DOHH2 (cell line): ENCODE measurements around the gene MNT.

Source experiments
- H3F3A ChIP-seq: fragments of 200-600 bp; sonication (generic), shearing (Covaris generic); 2 replicates; pipeline ENCODE4 v1.6.0; 2016; ENCODE audit warnings: antibody characterized with exemption, mild to moderate bottlenecking; ENCODE audit not compliant: control insufficient read depth, insufficient read depth
- H3K27ac ChIP-seq: fragments of 200-600 bp; sonication (generic); 2 replicates; pipeline ENCODE4 v1.5.1; 2014; ENCODE audit warnings: low read depth, mild to moderate bottlenecking, low read length, moderate library complexity
- H3K27me3 ChIP-seq: fragments of 200-600 bp; sonication (generic); 2 replicates; pipeline ENCODE4 v1.6.1; 2014; ENCODE audit warnings: mild to moderate bottlenecking, low read length, mixed read lengths; ENCODE audit not compliant: control insufficient read depth
- H3K36me3 ChIP-seq: fragments of 200-600 bp; sonication (generic); 2 replicates; pipeline ENCODE4 v1.6.1; 2014; ENCODE audit warnings: mild to moderate bottlenecking, low read length, moderate library complexity, mixed read lengths; ENCODE audit not compliant: control insufficient read depth
- H3K4me1 ChIP-seq: fragments of 200-600 bp; sonication (generic); 2 replicates; pipeline ENCODE4 v1.6.1; 2014; ENCODE audit warnings: mild to moderate bottlenecking, low read length, mixed read lengths; ENCODE audit not compliant: control insufficient read depth
- H3K4me2 ChIP-seq: fragments of 200-600 bp; sonication (generic); 2 replicates; pipeline ENCODE4 v1.6.0; 2014; ENCODE audit warnings: mild to moderate bottlenecking, low read length, moderate library complexity
- H3K4me3 ChIP-seq: fragments of 200-600 bp; sonication (generic); 2 replicates; pipeline ENCODE4 v1.5.1; 2014; ENCODE audit warnings: mild to moderate bottlenecking, low read length, mixed read lengths
- H3K79me2 ChIP-seq: fragments of 200-600 bp; sonication (generic); 2 replicates; pipeline ENCODE4 v1.6.1; 2014; ENCODE audit warnings: mild to moderate bottlenecking, low read length, mixed read lengths; ENCODE audit not compliant: control insufficient read depth
- H3K9me2 ChIP-seq: fragments of 200-600 bp; sonication (generic); replicated peaks from 2 replicates; pipeline ENCODE4 v1.6.1; 2014; ENCODE audit warnings: mild to moderate bottlenecking, low read length, mixed read lengths; ENCODE audit not compliant: control insufficient read depth
- H3K9me3 ChIP-seq: fragments of 200-600 bp; sonication (generic); 2 replicates; pipeline ENCODE4 v1.6.1; 2014; ENCODE audit warnings: antibody characterized with exemption, low read length, mixed read lengths; ENCODE audit not compliant: control insufficient read depth, insufficient read depth
- H4K20me1 ChIP-seq: fragments of 200-600 bp; sonication (generic); 2 replicates; pipeline ENCODE4 v1.6.0; 2014; ENCODE audit warnings: low read depth, mild to moderate bottlenecking, antibody characterized with exemption, low read length, moderate library complexity; ENCODE audit not compliant: control insufficient read depth, insufficient read depth
- CTCF ChIP-seq: fragments of 200-600 bp; sonication (generic); IDR thresholded peaks from one replicate; pipeline ENCODE4 v1.5.1; 2014; ENCODE audit warnings: antibody characterized with exemption, mild to moderate bottlenecking, low read depth, low read length; ENCODE audit not compliant: poor library complexity, severe bottlenecking
- EZH2phosphoT487 ChIP-seq: fragments of 200-600 bp; sonication (generic); IDR thresholded peaks from 2 replicates; pipeline ENCODE4 v1.6.1; 2017; ENCODE audit warnings: borderline replicate concordance, mild to moderate bottlenecking, antibody characterized with exemption, low read length, moderate library complexity, mixed read lengths

Gene MNT

GRCh38 chr17:2372681-2373080 lies 28.2 kb downstream of the MNT start:
- no peak for TF ChIP-seq CTCF
- no peak for TF ChIP-seq EZH2phosphoT487
- Histone ChIP-seq H3K36me3 (0 out of 2 replicates have a peak, but pooled peaks cover 2% of the 10 kb centered on the region), H3K4me3 (no peak overlapping the region)

GRCh38 chr17:2372180-2372579 lies 28.7 kb downstream of the MNT start:
- H3K79me2 ChIP-seq: no peaks in the 10 kb centered on the region
- no peak overlapping the region for H3K27ac ChIP-seq
- no peak overlapping the region for H3K4me2 ChIP-seq
- H3K9me2 ChIP-seq: no peaks in the 10 kb centered on the region
- no peaks in the 10 kb centered on the region for H3K4me1 ChIP-seq
- TF ChIP-seq CTCF: no peak
- no peak for TF ChIP-seq EZH2phosphoT487
- H3K36me3 ChIP-seq: 0 out of 2 replicates have a peak, but pooled peaks cover 2% of the 10 kb centered on the region
- H3K9me3 ChIP-seq: no peaks in the 10 kb centered on the region
- H4K20me1 ChIP-seq: no peaks in the 10 kb centered on the region
- H3F3A ChIP-seq: no peaks in the 10 kb centered on the region
- H3K4me3 ChIP-seq: no peak overlapping the region
- H3K27me3 ChIP-seq: no peaks in the 10 kb centered on the region

More at GRCh38 chr17:2372681-2373080, 28.2 kb downstream of the MNT start:
- H3K79me2 ChIP-seq: no peaks in the 10 kb centered on the region
- no peaks in the 10 kb centered on the region for H3K9me2 ChIP-seq
- H3K9me3 ChIP-seq: no peaks in the 10 kb centered on the region
- no peak overlapping the region for H3K27ac ChIP-seq
- no peaks in the 10 kb centered on the region for H3F3A ChIP-seq
- H3K27me3 ChIP-seq: no peaks in the 10 kb centered on the region
- no peaks in the 10 kb centered on the region for H4K20me1 ChIP-seq
- no peaks in the 10 kb centered on the region for H3K4me1 ChIP-seq
- no peak overlapping the region for H3K4me2 ChIP-seq

GRCh38 chr17:2371183-2372130 lies 29.4 kb downstream of the MNT start:
- no peaks in the 10 kb centered on the region for H3K36me3 ChIP-seq
- no peaks in the 10 kb centered on the region for H4K20me1 ChIP-seq
- H3K4me2 ChIP-seq: no peak overlapping the region
- H3K27me3 ChIP-seq: no peaks in the 10 kb centered on the region
- H3K4me1 ChIP-seq: no peaks in the 10 kb centered on the region
- H3F3A ChIP-seq: no peaks in the 10 kb centered on the region
- TF ChIP-seq EZH2phosphoT487 (no peak), CTCF (no peak)
- no peaks in the 10 kb centered on the region for H3K9me2 ChIP-seq
- no peak overlapping the region for H3K4me3 ChIP-seq
- no peaks in the 10 kb centered on the region for H3K9me3 ChIP-seq
- H3K27ac ChIP-seq: no peak overlapping the region
- H3K79me2 ChIP-seq: no peaks in the 10 kb centered on the region
